HG03354 (cell line): ENCODE data around the gene PAWR.
A peak's percentile ranks its signal among the peaks of the same experiment; 100 is the strongest.
"Not testable (repeated sequence)": the region's sequence is repeated elsewhere in the genome, so short reads cannot be mapped to it uniquely, and the experiment has no call there.

Experiments used
- ATAC-seq: cut with Tn5 transposase; IDR thresholded peaks from one replicate; pipeline ENCODE4 v1.9.1; 2021; ENCODE audit warnings: mild to moderate bottlenecking; ENCODE audit not compliant: unreplicated experiment, poor library complexity, severe bottlenecking

The PAWR gene

GRCh38 chr12:79688376-79689060, 2.2 kb downstream of the PAWR start:
- peak; percentile 26 for ATAC-seq

DNA sequence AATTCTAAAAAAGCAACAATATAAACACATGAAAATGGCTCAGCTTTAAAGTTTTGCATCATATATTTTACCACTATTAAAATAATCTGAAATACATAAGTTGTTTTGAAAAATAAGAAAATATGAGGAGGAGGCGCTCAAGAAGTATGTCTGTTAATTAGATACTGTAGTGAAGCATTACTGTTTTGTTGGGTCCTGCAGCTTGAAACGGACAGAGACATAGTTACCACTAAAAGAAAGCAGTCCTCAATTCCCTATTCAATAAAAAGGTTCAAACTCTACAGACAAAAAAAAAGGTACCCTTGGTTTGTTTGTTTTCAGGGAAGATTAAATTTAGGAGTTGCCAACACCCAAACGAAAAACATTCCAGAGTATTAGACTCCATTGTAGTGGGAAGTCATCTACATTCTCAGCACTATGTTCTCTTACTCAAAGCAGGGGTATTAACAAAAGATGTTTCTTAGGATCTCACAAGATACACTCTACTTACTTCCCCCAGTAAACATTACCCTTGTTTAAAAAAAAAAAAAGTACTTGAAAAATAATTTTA, 3.0 kb downstream of the PAWR start:
- no peak for ATAC-seq

DNA sequence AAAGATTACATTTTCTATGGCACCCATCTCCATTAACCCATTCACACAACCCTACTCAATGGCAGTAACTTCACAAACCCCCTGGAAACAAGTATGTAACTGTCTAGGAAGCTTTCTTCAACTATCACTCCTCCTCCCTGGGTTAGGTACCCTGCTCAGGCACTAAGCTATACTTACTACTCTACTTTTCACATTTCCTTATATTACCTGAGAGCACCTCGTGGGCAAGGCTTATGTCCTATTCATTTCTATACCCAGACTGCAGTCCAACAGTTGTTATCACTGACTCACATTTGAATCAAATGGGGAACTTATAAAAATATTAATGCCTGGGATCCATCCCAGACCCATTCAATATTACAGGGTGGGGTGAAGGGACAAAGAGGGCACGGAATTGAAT, 4.6 kb downstream of the PAWR start:
- no peak for ATAC-seq

GRCh38 chr12:79685068-79685467, 5.7 kb downstream of the PAWR start:
- no peak for ATAC-seq

DNA sequence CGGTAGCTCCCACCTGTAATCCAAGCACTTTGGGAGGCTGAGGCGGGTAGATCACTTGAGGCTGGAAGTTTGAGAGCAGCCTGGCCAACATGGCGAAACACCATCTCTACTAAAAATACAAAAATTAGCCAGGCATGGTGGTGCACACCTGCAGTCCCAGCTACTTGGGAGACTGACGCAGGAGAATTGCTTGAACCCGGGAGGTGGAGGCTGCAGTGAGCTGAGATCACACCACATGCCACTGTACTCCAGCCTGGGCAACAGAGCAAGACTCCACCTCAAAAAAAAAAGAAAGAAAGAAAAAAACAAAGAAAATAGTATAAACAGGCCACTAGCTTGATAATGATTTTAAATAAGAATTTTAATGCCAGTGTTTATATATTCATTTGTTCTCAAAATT, 6.4 kb downstream of the PAWR start:
- ATAC-seq: not testable (repeated sequence)

GRCh38 chr12:79682593-79682992, 8.2 kb downstream of the PAWR start:
- ATAC-seq: no peak

DNA sequence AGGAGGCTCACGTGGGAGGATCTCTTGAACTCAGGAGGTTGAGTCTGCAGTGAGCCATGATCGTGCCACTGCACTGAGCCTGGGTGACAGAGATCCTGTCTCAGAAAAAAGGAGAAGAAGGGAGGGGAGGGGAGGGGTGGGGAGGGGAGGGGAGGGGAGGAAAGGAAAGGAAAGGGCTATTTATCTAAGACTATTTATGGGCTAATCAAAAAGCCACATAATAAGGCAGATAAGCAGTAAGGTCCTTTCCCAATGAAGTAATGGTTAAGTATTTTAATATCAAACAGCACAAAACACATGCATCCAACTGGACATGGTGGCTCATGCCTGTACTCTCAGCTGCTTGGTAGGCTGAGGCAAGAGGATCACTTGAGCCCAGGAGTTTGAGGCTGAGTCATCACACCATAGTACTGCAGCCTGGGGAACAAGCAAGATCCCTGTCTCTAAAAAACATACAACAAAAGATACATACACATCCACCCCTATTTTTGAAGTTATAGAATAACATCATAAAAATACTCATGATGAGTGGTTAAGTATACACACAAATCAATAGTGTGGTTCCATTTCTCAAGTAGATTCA, 9.7 kb downstream of the PAWR start:
- ATAC-seq: no peak

DNA sequence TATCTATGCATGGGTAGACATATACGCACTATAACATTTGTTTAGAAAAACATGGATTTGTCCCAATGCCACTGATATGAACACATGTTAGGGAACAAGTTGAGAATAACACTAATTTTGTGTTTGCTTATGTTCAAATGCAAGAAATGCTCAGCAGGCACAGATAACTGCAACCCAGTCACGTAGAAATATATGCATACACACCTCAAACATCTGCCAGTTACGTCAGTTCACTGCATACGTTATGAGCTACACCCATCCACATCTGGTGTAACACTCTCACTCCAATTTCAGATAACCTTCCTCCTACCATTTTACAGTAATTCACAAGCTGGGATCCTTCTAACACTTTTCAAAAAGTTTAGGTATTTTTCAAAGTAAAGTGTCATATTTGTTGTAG, 10.7 kb downstream of the PAWR start:
- no peak for ATAC-seq

DNA sequence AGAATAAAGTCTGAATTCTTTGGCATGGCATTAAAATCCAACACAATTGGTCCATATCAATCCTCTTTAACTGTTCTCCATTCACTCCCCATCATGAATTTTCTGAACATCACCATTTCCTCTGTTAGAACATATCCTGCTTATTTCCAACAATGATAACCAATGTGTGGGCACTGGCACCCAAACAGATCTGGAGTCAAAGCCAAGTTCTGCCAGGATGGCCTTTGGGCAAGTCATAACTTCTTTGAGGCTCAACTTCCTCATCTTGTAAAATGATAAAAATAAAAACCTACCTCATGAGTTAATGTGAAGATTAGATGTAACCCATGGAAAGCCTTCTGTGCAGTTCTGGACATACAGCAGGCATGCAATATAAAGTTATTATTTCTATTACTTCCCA, 12.5 kb downstream of the PAWR start:
- no peak for ATAC-seq

- no peak for ATAC-seq
Observed at GRCh38 chr12:79677672-79678071, 13.1 kb downstream of the PAWR start.

- ATAC-seq: no peak
Observed at GRCh38 chr12:79676579-79676978, 14.2 kb downstream of the PAWR start.

DNA sequence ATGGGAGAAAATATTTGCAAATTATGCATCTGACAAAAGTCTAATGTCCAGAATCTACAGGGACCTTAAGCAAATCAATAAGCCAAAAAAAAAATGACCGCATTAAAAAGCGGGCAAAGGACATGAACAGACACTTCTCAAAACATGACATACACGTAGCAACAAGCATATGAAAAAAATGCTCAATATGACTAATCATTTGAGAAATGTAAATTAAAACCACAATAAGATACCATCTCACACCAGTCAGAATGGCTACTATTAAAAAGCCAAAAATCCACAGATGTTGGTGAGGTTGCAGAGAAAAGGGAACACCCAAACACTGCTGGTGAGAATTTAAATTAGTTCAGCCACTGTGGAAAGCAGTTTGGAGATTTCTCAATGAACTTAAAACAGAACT, 16.1 kb downstream of the PAWR start:
- no peak for ATAC-seq

GRCh38 chr12:79673354-79673753, 17.4 kb downstream of the PAWR start:
- no peak for ATAC-seq

GRCh38 chr12:79668113-79668512, 22.7 kb downstream of the PAWR start:
- no peak for ATAC-seq

DNA sequence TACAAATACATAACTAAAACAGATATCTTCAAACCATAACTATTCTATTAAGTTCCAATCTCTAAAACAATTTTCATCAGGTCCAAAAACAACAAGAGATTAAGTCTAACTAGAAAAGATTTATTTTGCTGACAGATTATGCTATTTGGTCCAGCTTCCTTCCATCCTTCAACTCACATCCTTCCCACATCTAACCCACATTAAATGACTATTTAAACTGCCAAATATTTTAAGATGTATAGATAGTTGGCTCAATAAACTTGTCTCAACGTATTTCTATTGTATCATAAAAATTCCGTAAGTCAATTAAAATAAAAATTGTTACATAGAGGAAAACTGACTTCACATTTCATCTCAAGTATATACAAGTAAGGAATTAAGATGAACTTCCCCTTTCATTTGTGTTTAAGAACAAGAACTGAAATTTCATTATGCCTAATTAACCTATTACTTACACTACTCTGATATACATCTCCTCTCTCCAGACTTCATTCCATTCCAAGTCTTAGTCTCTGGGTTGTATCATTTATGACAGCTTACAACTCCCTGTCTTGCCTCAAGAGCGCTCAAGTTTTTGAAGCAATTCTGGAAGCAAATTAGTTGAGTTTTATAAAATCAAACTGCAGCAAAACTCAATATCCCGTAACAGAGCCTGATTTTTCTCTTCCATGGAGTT, 25.4 kb downstream of the PAWR start:
- ATAC-seq: no peak

- no peak for ATAC-seq
Observed at GRCh38 chr12:79664518-79664917, 26.2 kb downstream of the PAWR start.

- ATAC-seq: no peak
Observed at GRCh38 chr12:79662046-79662811, 28.5 kb downstream of the PAWR start.

- ATAC-seq: no peak
Observed at GRCh38 chr12:79661629-79662028, 29.1 kb downstream of the PAWR start.

DNA sequence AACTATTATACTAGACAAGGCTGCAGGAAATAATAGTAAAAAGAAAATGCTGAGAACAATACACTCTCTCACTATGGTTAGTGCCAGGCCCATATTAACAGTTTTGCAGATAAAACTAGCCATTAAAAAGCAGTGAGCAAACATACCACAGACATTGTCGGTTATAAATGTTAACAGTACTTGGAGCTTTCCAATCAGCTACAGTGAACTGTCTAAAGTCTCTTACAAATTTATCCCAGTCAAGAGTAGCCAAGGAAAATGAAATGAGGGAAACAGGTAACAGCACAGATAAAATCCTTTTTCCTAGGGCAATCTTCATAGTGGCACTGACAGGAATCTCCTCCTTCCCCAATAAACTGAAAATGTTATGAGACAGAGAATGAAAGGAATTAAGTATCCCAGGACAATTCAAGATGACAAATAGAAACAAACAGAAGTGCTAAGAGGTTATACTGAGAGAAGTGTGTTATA, 30.8 kb downstream of the PAWR start:
- no peak for ATAC-seq

DNA sequence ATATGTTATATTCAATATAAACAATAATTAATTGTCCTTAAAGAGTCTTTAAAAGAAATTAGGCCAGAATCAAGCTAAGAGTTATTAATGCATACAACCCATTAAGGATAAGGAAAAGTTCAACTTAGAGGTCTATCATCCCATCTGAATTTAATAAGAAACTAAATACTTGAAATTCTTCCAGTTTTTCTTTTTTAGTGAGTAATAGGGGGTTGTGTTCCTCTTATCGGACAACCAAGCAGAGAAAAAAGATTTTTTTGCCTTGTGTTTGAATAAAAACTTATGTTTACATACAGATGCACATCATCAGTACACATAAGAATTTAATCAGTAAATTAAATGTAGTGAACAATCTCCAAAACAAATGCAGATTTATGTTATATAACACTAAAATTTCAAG, 32.5 kb downstream of the PAWR start:
- no peak for ATAC-seq
